Muscle of leg (tissue), 11 donors: ENCODE results near the gene CELF2. TPM values are rescaled to one million over a fixed set of nuclear protein-coding genes. Genes with fewer than 3 reads are reported as not detected.

Experiments used
- DNase-seq: peaks from one replicate; pipeline ENCODE4 v3.0.0; 2013
- H3K27ac ChIP-seq: one replicate; pipeline ENCODE4 v1.5.1; 2013; ENCODE audit warnings: mild to moderate bottlenecking, low read length, control low read depth
- H3K27me3 ChIP-seq: one replicate; pipeline ENCODE4 v1.6.1; 2013; ENCODE audit warnings: low read length; ENCODE audit not compliant: control insufficient read depth, insufficient read depth
- H3K36me3 ChIP-seq: one replicate; pipeline ENCODE4 v1.6.1; 2013; ENCODE audit warnings: low read length; ENCODE audit not compliant: control insufficient read depth, insufficient read depth
- H3K4me1 ChIP-seq: one replicate; pipeline ENCODE4 v1.6.1; 2013; ENCODE audit warnings: low read length; ENCODE audit not compliant: control insufficient read depth, insufficient read depth
- H3K4me3 ChIP-seq: one replicate; pipeline ENCODE4 v1.5.1; 2013; ENCODE audit warnings: low read length, control low read depth
- H3K9me3 ChIP-seq: replicated peaks from 2 replicates; pipeline ENCODE4 v1.6.1; 2013; ENCODE audit warnings: low read depth, low read length; ENCODE audit not compliant: control insufficient read depth
- WGBS: methylation state at CpG from one replicate; pipeline ENCODE4 v1.1.5; 2013; ENCODE audit warnings: missing lambda C conversion rate; ENCODE audit not compliant: insufficient coverage; 5-methylcytosine and 5-hydroxymethylcytosine counted together
- polyA plus RNA-seq, 8 donors: library from polyadenylated mRNA; unstranded; fragments of 120-200 nt; gene quantifications; one replicate each; pipeline versions ENCODE4 v1.2.1 to v1.2.3, GENCODE V29; 2013; ENCODE audit warnings: inconsistent platforms in 1 of 8, low replicate concordance in 1 of 8; ENCODE audit not compliant: insufficient read length in 8 of 8, insufficient read depth in 1 of 8
- total RNA-seq: library from RNA; stranded (reverse); fragments of 120-200 nt; gene quantifications from one replicate; pipeline ENCODE4 v1.2.4, GENCODE V29; 2013

The CELF2 gene
- total and polyA plus RNA-seq, 9 donors = 37.2 to 80.8 (median 65.8) TPM

- Histone ChIP-seq H3K36me3 (peaks cover 8% of the 10 kb centered on the region), H3K4me1 (peaks cover 50% of the 10 kb centered on the region), H3K27ac (no peak overlapping the region), H3K9me3 (no peaks in the 10 kb centered on the region), H3K27me3 (no peaks in the 10 kb centered on the region), H3K4me3 (no peak overlapping the region)
- 82% methylated on average over 6 of the region's 7 CpGs for WGBS
- no peak for DNase-seq
Observed at GRCh38 chr10:11212288-11213085, 194.8 kb downstream of the CELF2 start.

- no peaks in the 10 kb centered on the region for H3K9me3 ChIP-seq
- DNase-seq = peak; percentile 66
- WGBS = 59% methylated on average over 3 of the region's 4 CpGs
- peaks cover 8% of the 10 kb centered on the region for H3K36me3 ChIP-seq
- H3K27me3 ChIP-seq = no peaks in the 10 kb centered on the region
- H3K4me3 ChIP-seq = no peak overlapping the region
- peaks cover 44% of the 10 kb centered on the region for H3K4me1 ChIP-seq
- no peak overlapping the region for H3K27ac ChIP-seq
Observed at GRCh38 chr10:11213137-11213536, 195.5 kb downstream of the CELF2 start.

- no peak for DNase-seq
- no peak overlapping the region for H3K27ac ChIP-seq
- H3K36me3 ChIP-seq = peaks cover 12% of the 10 kb centered on the region
- no peaks in the 10 kb centered on the region for H3K27me3 ChIP-seq
- peaks cover 33% of the 10 kb centered on the region for H3K4me1 ChIP-seq
- 78% methylated on average over 3 of the region's 10 CpGs for WGBS
- no peaks in the 10 kb centered on the region for H3K9me3 ChIP-seq
- H3K4me3 ChIP-seq = no peak overlapping the region
Observed at GRCh38 chr10:11214407-11214806, 196.7 kb downstream of the CELF2 start.

- no peaks in the 10 kb centered on the region for H3K27me3 ChIP-seq
- H3K27ac ChIP-seq = no peak overlapping the region
- peaks cover 14% of the 10 kb centered on the region for H3K36me3 ChIP-seq
- H3K4me3 ChIP-seq = no peak overlapping the region
- H3K9me3 ChIP-seq = no peaks in the 10 kb centered on the region
- 86% methylated on average over 1 of the region's 4 CpGs for WGBS
- no peak for DNase-seq
- peaks cover 24% of the 10 kb centered on the region for H3K4me1 ChIP-seq
Observed at GRCh38 chr10:11215471-11215870, 197.8 kb downstream of the CELF2 start.

- no peak for DNase-seq
- Histone ChIP-seq H3K36me3 (peaks cover 25% of the 10 kb centered on the region), H3K4me3 (no peak overlapping the region), H3K27ac (no peak overlapping the region), H3K27me3 (no peaks in the 10 kb centered on the region), H3K4me1 (peaks cover 13% of the 10 kb centered on the region), H3K9me3 (no peaks in the 10 kb centered on the region)
- no CpG with 5 or more reads among the region's 3 CpGs for WGBS
Observed at GRCh38 chr10:11217521-11217920, 199.8 kb downstream of the CELF2 start.

GRCh38 chr10:11218395-11218794 is 200.7 kb downstream of the CELF2 start:
- Histone ChIP-seq H3K4me1 (peaks cover 10% of the 10 kb centered on the region), H3K4me3 (no peak overlapping the region), H3K36me3 (peaks cover 21% of the 10 kb centered on the region), H3K9me3 (no peaks in the 10 kb centered on the region), H3K27ac (no peak overlapping the region), H3K27me3 (no peaks in the 10 kb centered on the region)
- WGBS = 100% methylated on average over 2 of the region's 5 CpGs
- no peak for DNase-seq

GRCh38 chr10:11219431-11219830 is 201.8 kb downstream of the CELF2 start:
- Histone ChIP-seq H3K9me3 (no peaks in the 10 kb centered on the region), H3K27ac (no peak overlapping the region), H3K27me3 (no peaks in the 10 kb centered on the region), H3K4me1 (peaks cover 10% of the 10 kb centered on the region), H3K4me3 (no peak overlapping the region), H3K36me3 (peaks cover 19% of the 10 kb centered on the region)
- WGBS = no CpG with 5 or more reads among the region's 3 CpGs
- DNase-seq = no peak

- Histone ChIP-seq H3K4me1 (peaks cover 15% of the 10 kb centered on the region), H3K9me3 (no peaks in the 10 kb centered on the region), H3K4me3 (no peak overlapping the region), H3K27me3 (no peaks in the 10 kb centered on the region), H3K36me3 (peaks cover 22% of the 10 kb centered on the region), H3K27ac (no peak overlapping the region)
- WGBS = 64% methylated on average over 6 of the region's 9 CpGs
- no peak for DNase-seq
Observed at GRCh38 chr10:11223081-11223480, 205.4 kb downstream of the CELF2 start.

GRCh38 chr10:11223507-11224140 is 206.0 kb downstream of the CELF2 start:
- no peak for DNase-seq
- no peak overlapping the region for H3K4me3 ChIP-seq
- H3K36me3 ChIP-seq = peaks cover 22% of the 10 kb centered on the region
- H3K9me3 ChIP-seq = no peaks in the 10 kb centered on the region
- H3K27ac ChIP-seq = no peak overlapping the region
- peaks cover 15% of the 10 kb centered on the region for H3K4me1 ChIP-seq
- no peaks in the 10 kb centered on the region for H3K27me3 ChIP-seq
- 84% methylated on average over 7 of the region's 9 CpGs for whole genome bisulfite sequencing

- H3K4me3 ChIP-seq = no peak overlapping the region
Observed at GRCh38 chr10:11224321-11224720, 206.6 kb downstream of the CELF2 start.

More at GRCh38 chr10:11224321-11224720, 206.6 kb downstream of the CELF2 start:
- Histone ChIP-seq H3K27ac (no peak overlapping the region), H3K9me3 (no peaks in the 10 kb centered on the region), H3K4me1 (peaks cover 15% of the 10 kb centered on the region), H3K27me3 (no peaks in the 10 kb centered on the region), H3K36me3 (peaks cover 21% of the 10 kb centered on the region)
- DNase-seq = no peak
- 100% methylated on average over 3 of the region's 5 CpGs for WGBS
